HUDEP-2 (cell line): Measurements from ENCODE around the gene FBXW5.

ENCODE experiments used
- DNase-seq, 76 experiments: peaks; one replicate each; lab custom pipeline; 2025; ENCODE audit not compliant: unreplicated experiment in 76 of 76; lab: John Stamatoyannopoulos, UW

Gene FBXW5

GRCh38 chr9:136978073-136978864 lies 33.7 kb upstream of the FBXW5 start:
- peak in 67 of 76 experiments; percentile 7 to 94 (median 78) for DNase-seq

GRCh38 chr9:136977649-136978072 lies 33.1 kb upstream of the FBXW5 start:
- DNase-seq, result no peak

DNA sequence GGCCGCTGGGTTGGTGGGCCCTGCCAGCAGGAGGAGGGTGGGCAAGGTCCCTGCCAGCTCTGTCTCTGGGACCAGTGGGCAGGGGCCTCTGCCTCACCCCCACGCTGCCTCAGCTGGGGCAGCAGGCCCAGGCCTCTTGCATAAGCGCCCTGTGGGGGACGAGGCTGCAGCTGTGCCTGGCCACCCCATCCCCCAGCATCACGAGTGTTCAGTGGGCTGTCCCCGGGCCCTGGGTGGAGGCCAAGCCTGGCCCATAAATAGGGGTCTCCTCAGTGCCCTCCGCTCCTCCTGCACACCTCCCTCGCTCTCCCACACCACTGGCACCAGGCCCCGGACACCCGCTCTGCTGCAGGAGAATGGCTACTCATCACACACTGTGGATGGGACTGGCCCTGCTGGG lies 32.7 kb upstream of the FBXW5 start, which contains the start of gene PTGDS:
TSS of gene PTGDS (plus strand) at position 282 of the 400 bp plus-strand sequence. CDS start at position 357, 75 bp downstream.
- DNase-seq, result no peak

GRCh38 chr9:136975644-136976043 lies 31.1 kb upstream of the FBXW5 start:
- DNase-seq, result peak in 70 of 76 experiments; percentile 32 to 87 (median 70)

DNA sequence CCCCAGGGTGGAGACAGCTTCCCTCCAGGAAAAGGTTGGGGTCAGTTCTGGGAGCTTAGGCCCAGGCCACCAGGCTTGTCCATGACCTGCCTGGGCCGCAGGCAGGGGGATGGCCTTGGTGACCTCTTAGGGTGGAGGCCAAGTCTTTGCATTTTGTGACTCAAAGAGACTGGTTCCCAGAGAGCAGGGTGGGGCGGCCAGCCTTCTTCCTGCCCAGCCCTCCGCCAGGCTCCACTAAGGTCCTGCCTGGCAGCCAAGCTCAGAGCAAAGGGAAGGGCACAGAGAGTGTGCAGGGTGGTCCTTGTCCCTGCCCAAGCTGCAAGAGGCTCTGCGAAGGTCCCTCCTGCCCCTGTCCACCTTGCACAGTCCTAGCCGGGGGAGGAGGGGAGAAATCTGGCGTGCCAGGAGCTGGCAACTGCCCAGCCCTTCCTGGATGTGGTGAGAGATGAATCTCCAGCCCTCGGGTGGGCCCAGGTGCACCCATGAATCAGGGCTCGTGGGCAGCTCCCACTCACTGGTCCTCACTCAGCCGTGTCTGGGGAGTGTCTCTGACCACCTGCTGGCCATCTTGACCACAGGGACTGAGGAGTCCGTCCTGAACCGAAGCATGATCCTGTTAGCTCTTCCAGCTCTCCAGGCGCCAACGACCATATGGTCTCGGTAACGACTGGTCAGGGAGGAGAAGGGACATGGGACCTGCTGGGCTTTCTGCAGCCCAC lies 30.4 kb upstream of the FBXW5 start:
- DNase-seq, result peak in 30 of 76 experiments; percentile 11 to 52 (median 24)

DNA sequence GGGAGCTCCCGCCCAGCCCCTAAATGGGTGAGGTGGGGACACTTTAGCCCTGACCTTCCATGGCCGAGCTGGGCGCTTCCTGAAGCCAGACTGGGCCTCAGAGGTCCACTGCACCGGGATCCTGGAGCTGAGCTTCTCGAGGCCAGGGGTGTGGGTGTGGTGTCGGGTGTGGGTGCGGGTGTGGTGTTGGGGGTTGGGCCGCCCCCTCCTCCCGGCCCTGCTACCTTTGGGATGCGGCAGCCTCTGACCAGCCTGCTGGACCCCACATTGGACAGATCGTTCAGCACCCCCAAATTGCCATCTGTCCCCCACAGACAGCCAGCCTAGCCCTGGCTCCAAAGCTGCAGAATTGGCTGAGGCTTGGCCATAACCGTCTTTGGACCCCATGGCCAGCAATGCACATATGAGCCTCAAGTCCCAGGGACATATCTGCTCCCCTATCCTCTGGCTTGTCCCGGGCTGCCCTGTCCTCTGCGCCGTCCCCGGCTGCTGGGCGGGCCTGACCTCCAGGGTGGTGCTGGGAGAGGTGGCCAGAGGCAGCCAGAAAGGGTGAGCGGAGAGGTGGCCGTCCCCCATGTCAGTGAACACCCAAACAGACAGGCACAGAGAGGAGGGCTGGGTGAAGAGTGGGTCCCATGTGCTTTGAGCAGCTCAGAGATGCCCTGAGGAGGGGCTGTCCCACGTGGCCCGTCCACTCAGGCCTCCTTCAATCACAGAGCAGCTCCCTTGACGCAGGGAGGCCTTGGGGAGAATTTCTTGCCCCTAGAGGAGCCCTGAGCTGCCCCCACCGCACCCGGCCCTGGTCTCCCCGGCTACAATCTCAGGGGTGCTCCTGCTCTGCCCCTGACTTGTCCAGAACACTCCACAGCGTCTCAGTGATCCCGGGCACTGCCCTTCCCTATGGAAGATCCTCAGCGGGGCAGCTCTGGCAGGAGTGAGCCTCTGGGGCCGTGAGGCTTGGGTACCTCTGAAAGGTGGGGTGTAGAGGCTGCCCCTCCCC lies 29.4 kb upstream of the FBXW5 start:
- no peak for DNase-seq

DNA sequence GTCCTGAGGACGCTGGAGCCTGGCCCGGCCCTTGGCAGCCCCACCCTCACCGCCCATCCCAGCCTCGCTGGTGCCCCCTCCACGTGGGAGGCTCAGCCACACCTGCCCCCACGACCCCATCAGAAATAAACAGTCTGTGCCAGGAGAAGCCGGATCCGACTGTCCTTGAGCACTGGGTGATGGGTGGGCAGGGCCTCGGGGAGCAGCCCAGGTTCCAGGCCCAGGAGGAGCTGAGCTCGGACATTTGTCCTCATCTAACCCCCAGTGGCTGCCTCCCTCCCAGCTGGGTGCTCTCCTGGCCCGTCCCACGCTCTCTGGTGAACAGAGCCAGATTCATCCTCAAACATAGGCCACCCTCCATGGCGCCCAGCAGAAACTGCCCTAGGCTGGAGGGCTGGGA lies 28.2 kb upstream of the FBXW5 start:
- DNase-seq, result no peak

- no peak for DNase-seq
These were observed 27.8 kb upstream of the FBXW5 start for GRCh38 chr9:136972335-136972734.

- DNase-seq, result no peak
These were observed 27.2 kb upstream of the FBXW5 start for GRCh38 chr9:136971746-136972145.

DNA sequence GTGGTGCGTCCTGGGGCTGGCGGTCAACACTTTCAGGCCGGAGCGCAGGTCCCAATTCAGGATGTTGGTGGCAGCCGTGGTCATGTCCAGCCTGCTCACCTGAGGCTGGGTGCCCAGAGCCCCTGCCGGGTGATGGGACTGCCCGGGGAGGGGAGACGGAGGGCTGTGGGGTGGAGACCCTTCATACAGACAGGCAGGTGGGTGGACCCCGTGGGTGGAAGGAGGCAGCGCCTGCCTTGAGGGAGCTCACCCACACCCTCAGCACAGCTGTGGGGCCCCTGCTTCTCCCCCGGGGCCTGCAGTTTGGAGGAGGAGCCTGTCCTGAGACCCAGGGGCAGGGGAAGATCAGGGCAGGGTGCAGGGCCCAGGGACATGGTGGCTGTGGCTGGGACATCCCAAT lies 25.8 kb upstream of the FBXW5 start:
- no peak for DNase-seq

GRCh38 chr9:136969774-136970173 lies 25.2 kb upstream of the FBXW5 start:
- DNase-seq, result no peak

- no peak for DNase-seq
These were observed 24.6 kb upstream of the FBXW5 start for GRCh38 chr9:136969150-136969549.

DNA sequence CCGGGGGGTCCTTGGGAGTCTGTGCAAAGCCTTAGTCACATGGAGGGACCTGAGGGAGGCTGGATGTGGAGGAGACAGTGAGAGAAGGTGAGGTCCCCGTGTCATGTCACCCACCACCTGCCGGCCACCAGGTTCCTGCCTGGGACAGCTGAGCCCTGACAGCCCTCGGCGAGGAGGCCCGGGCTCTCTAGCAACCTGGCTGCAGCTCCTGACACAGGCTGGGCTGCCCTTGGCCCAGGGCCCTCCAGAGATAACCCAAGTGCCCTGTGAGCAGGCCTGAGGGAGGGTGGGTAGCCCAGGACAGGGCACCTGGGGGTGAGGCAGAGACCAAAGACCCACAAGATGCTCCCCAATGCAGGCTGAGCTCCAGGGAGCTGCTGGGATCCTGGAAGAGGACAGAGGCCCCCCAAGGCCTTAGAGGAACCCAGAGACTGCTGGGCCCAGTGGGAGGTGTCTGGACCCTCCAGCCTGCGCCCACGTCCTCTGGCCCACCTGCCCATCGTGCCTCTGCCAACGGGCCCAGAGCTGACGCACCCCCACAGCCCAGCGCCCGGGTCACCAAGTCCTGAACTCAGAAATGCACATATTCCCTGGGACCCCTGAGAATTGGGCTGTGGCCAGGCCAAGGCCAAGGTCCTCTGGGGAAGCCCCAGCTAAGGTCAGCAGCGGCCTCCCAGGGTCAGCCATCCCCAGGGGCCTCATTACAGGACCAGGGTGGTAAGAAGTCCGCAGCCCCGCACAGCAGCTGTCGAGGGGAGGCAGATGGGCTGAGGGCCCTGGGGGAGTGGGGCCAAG lies 24.0 kb upstream of the FBXW5 start:
- no peak for DNase-seq

- no peak for DNase-seq
These were observed 21.4 kb upstream of the FBXW5 start for GRCh38 chr9:136965771-136966484.

DNA sequence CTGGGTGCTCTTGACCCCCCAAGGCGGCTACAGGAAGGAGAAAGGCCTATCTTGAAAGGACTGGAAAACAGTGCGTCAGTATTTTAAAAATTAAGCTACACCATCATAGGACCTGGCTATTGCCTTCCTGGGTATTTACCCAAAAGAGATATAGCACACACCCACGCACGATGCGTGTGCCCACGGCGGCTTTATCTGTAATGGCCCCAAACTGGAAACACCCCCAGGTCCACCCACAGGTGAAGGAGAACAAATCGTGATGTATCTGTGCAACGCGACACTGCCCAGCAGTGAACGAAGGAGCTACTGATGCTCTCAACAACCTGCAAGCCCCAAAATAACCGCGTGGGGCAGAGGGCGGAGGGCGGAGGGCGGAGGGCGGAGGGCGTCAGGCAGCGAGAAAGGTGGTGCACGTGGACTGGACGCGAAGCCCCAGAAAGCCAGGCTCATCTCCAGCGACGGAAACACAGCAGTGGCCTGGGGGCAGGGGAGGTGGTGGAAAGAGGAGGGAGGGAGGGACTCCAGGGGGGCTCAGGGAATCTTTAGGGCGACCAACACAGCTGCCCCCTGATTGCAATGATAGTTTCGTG lies 20.4 kb upstream of the FBXW5 start:
- DNase-seq, result no peak

DNA sequence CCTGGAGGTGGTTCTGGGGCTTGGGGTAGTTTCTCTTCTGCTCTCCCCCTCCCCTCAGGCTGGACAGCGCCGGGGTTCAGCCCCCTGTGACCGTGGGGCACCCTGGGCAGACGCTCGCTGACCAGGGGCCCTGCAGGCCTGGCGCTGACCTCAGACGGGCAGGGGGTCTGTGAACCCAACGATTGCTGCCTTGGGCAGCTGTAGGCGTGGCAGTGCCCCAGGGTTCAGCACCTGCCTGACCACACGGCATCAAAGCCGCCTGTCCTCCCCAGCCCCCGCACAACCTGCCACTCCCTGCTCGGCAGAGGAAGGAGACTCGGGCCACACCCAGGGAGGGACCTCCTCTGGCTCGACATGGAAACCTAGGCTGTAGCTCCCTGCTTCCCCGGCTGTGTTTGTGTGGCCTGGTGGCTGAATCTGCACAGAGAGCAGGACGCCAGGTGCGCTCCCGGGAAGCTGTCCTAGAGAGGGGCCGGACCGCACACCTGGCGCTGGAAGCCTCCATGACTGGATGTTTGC lies 19.7 kb upstream of the FBXW5 start:
- peak in 44 of 76 experiments; percentile 4 to 63 (median 36) for DNase-seq

- no peak for DNase-seq
These were observed 19.2 kb upstream of the FBXW5 start for GRCh38 chr9:136963751-136964150.

GRCh38 chr9:136963341-136963740 lies 18.8 kb upstream of the FBXW5 start:
- DNase-seq, result no peak
